ENCODE results near the gene SRCAP.

SRCAP gene

DNA sequence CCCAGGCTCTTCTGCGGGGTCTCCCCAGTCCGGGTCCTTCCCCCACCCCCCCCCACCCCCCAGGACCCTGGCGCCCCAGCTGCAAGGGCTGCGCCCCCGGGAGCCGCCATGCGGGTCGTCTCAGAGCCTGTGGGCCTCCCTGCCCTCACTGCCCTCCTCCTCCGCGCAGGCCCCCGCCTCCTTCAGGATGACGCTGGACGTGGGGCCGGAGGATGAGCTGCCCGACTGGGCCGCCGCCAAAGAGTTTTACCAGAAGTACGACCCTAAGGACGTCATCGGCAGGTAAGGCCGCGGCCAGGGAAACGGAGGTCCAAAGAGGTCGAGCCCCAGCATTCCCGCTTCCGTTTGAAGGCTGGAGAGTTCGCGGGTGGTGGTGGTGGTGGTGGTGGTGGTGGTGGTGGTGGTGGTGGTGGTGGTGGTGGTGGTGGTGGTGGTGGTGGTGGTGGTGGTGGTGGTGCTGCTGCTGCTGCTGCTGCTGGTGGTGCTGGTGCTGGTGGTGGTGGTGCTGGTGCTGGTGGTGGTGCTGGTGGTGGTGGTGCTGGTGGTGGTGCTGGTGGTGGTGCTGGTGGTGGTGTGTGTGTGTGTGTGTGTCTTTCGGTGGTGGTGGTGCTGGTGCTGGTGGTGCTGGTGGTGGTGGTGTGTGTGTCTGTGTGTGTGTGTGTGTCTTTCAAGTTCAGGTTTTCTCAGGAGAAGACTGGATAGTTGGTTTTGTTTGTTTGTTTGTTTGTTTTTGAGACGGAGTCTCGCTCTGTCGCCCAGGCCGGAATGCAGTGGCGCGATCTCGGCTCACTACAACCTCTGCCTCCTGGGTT is 49.9 kb downstream of the SRCAP start:
- peak overlapping the region; percentile 77 for H3K4me3 ChIP-seq (ENCODE audit: low read length, poor library complexity, severe bottlenecking)
- peak overlapping the region; percentile 77 for H3K9ac ChIP-seq (ENCODE audit: low read depth, low read length, poor library complexity, severe bottlenecking)
- no peaks in the 10 kb centered on the region for H3F3A ChIP-seq (ENCODE audit: low read depth)
- no peaks in the 10 kb centered on the region for H3K27me3 ChIP-seq (ENCODE audit: insufficient read depth, low read length, poor library complexity, severe bottlenecking)
- peaks cover 18% of the 10 kb centered on the region; the same call in 1 of the 2 replicates for H3K36me3 ChIP-seq (ENCODE audit: insufficient read depth, low read length)
- peaks cover 20% of the 10 kb centered on the region for H3K4me1 ChIP-seq (ENCODE audit: insufficient read depth, low read length, poor library complexity, severe bottlenecking)
- no peaks in the 10 kb centered on the region for H3K9me2 ChIP-seq (replicated peaks; ENCODE audit: low read depth, low read length)
- no peak overlapping the region; the same call in 1 of the 2 replicates for H2AFZ ChIP-seq (ENCODE audit: low read length)
- H3K79me2 ChIP-seq (ENCODE audit: insufficient read depth, low read length): peaks cover 31% of the 10 kb centered on the region
- H3K4me2 ChIP-seq (ENCODE audit: low read depth, low read length, poor library complexity, severe bottlenecking): peak overlapping the region; percentile 68
- TF ChIP-seq EZH2phosphoT487 (IDR thresholded peaks at IDR 0.05; ENCODE audit: borderline replicate concordance) (no peak), CTCF (conservative IDR thresholded peaks at IDR 0.05; ENCODE audit: low read length) (no peak)
- no peaks in the 10 kb centered on the region for H3K9me3 ChIP-seq (ENCODE audit: insufficient read depth, low read depth, low read length)
- H4K20me1 ChIP-seq (ENCODE audit: insufficient read depth, low read length, poor library complexity, severe bottlenecking): peaks cover 4% of the 10 kb centered on the region

GRCh38 chr16:30750201-30750600 is 51.2 kb downstream of the SRCAP start:
- peak overlapping the region; percentile 77 for H3K4me3 ChIP-seq (ENCODE audit: low read length, poor library complexity, severe bottlenecking)
- peaks cover 20% of the 10 kb centered on the region for H3K4me1 ChIP-seq (ENCODE audit: insufficient read depth, low read length, poor library complexity, severe bottlenecking)
- no peaks in the 10 kb centered on the region for H3K9me2 ChIP-seq (replicated peaks; ENCODE audit: low read depth, low read length)
- H3F3A ChIP-seq (ENCODE audit: low read depth): no peaks in the 10 kb centered on the region
- peaks cover 4% of the 10 kb centered on the region for H4K20me1 ChIP-seq (ENCODE audit: insufficient read depth, low read length, poor library complexity, severe bottlenecking)
- peak overlapping the region; percentile 68 for H3K4me2 ChIP-seq (ENCODE audit: low read depth, low read length, poor library complexity, severe bottlenecking)
- no peak overlapping the region for H2AFZ ChIP-seq (ENCODE audit: low read length)
- no peak for TF ChIP-seq CTCF (conservative IDR thresholded peaks at IDR 0.05; ENCODE audit: low read length)
- TF ChIP-seq EZH2phosphoT487 (IDR thresholded peaks at IDR 0.05; ENCODE audit: borderline replicate concordance): no peak
- peak overlapping the region; percentile 77 for H3K9ac ChIP-seq (ENCODE audit: low read depth, low read length, poor library complexity, severe bottlenecking)
- no peaks in the 10 kb centered on the region for H3K9me3 ChIP-seq (ENCODE audit: insufficient read depth, low read depth, low read length)
- H3K79me2 ChIP-seq (ENCODE audit: insufficient read depth, low read length): peaks cover 31% of the 10 kb centered on the region
- peaks cover 27% of the 10 kb centered on the region; the same call in 1 of the 2 replicates for H3K36me3 ChIP-seq (ENCODE audit: insufficient read depth, low read length)
- H3K27me3 ChIP-seq (ENCODE audit: insufficient read depth, low read length, poor library complexity, severe bottlenecking): no peaks in the 10 kb centered on the region

DNA sequence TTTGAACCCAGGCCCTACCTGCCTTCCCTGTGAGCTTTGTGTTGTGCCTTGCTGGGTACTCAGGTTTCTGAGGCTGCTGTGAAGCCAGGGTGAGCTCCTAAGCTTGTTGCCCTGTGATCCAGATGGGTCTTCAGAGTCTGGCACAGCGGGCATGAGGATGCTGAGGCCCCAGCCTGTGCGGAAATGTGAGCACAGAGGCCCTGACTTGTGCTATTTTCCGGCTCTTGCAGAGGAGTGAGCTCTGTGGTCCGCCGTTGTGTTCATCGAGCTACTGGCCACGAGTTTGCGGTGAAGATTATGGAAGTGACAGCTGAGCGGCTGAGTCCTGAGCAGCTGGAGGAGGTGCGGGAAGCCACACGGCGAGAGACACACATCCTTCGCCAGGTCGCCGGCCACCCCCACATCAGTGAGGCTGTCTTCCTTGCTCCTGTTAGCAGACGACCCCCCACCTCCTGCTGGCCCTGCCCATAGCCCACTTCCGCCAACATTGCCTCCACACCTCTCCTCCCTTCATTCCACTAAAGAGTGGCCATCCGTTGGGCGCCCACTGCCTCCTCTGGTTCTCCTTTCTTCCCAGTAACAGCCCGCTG is 52.0 kb downstream of the SRCAP start:
- Histone ChIP-seq H2AFZ (ENCODE audit: low read length) (no peak overlapping the region), H3K9me2 (replicated peaks; ENCODE audit: low read depth, low read length) (no peaks in the 10 kb centered on the region), H3K9me3 (ENCODE audit: insufficient read depth, low read depth, low read length) (no peaks in the 10 kb centered on the region), H3K9ac (ENCODE audit: low read depth, low read length, poor library complexity, severe bottlenecking) (peak overlapping the region; percentile 77), H3K4me1 (ENCODE audit: insufficient read depth, low read length, poor library complexity, severe bottlenecking) (peaks cover 20% of the 10 kb centered on the region), H3K36me3 (ENCODE audit: insufficient read depth, low read length) (peaks cover 27% of the 10 kb centered on the region; the same call in 1 of the 2 replicates), H3K4me3 (ENCODE audit: low read length, poor library complexity, severe bottlenecking) (no peak overlapping the region), H4K20me1 (ENCODE audit: insufficient read depth, low read length, poor library complexity, severe bottlenecking) (peaks cover 4% of the 10 kb centered on the region), H3K4me2 (ENCODE audit: low read depth, low read length, poor library complexity, severe bottlenecking) (peak overlapping the region; percentile 68), H3K27me3 (ENCODE audit: insufficient read depth, low read length, poor library complexity, severe bottlenecking) (no peaks in the 10 kb centered on the region), H3F3A (ENCODE audit: low read depth) (no peaks in the 10 kb centered on the region), H3K79me2 (ENCODE audit: insufficient read depth, low read length) (peaks cover 31% of the 10 kb centered on the region)
- no peak for TF ChIP-seq EZH2phosphoT487 (IDR thresholded peaks at IDR 0.05; ENCODE audit: borderline replicate concordance)

Data from Loucy (cell line).